HG03039 (cell line): ENCODE measurements around the gene SIX2.

ENCODE experiments used
- ATAC-seq: cut with Tn5 transposase; IDR thresholded peaks from one replicate; pipeline ENCODE4 v1.9.1; 2021; ENCODE audit warnings: mild to moderate bottlenecking, moderate library complexity; ENCODE audit not compliant: unreplicated experiment

Gene SIX2

GRCh38 chr2:44970846-44971450 lies 38.3 kb downstream of the SIX2 start:
- ATAC-seq = no peak

GRCh38 chr2:44969936-44970335 lies 39.3 kb downstream of the SIX2 start:
- ATAC-seq = no peak

GRCh38 chr2:44967727-44968432 lies 41.4 kb downstream of the SIX2 start:
- ATAC-seq = no peak

GRCh38 chr2:44967056-44967455 lies 42.2 kb downstream of the SIX2 start:
- ATAC-seq = no peak

GRCh38 chr2:44965684-44966083 lies 43.6 kb downstream of the SIX2 start:
- no peak for ATAC-seq

GRCh38 chr2:44964752-44965236 lies 44.5 kb downstream of the SIX2 start:
- no peak for ATAC-seq

- no peak for ATAC-seq
These were observed 47.0 kb downstream of the SIX2 start for GRCh38 chr2:44962176-44962695.

GRCh38 chr2:44960871-44961270 lies 48.4 kb downstream of the SIX2 start:
- no peak for ATAC-seq

GRCh38 chr2:44959855-44960254 lies 49.4 kb downstream of the SIX2 start:
- no peak for ATAC-seq

- no peak for ATAC-seq
These were observed 51.5 kb downstream of the SIX2 start for GRCh38 chr2:44957656-44958327.

- ATAC-seq = no peak
These were observed 52.4 kb downstream of the SIX2 start for GRCh38 chr2:44956843-44957242.

- ATAC-seq = no peak
These were observed 53.5 kb downstream of the SIX2 start for GRCh38 chr2:44955593-44956392.
